DOHH2 (cell line): ENCODE data around the gene JUN.

Source experiments
- CTCF ChIP-seq: fragments of 200-600 bp; sonication (generic); IDR thresholded peaks from one replicate; pipeline ENCODE4 v1.5.1; 2014; ENCODE audit warnings: antibody characterized with exemption, mild to moderate bottlenecking, low read depth, low read length; ENCODE audit not compliant: poor library complexity, severe bottlenecking
- EZH2phosphoT487 ChIP-seq: fragments of 200-600 bp; sonication (generic); IDR thresholded peaks from 2 replicates; pipeline ENCODE4 v1.6.1; 2017; ENCODE audit warnings: borderline replicate concordance, mild to moderate bottlenecking, antibody characterized with exemption, low read length, moderate library complexity, mixed read lengths

DNA sequence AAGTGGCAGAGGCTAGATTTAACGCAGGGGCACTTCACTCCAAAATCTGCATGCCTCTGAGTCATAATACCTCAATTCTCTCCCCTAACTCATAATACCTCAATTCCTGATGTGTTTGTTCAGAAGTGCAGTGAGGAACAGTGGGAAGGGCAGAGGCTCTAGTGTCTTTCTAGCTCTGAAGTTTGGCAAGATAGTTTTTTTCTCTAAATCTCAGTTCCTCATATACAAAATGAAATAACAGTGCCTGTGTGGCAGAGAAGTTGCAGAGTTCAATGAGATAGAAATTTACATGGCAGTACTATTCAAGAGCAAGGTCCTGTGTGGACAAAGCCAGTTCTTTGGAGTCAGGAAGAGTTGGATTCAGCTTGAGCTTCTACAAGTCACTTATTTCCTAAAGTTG, 9.8 kb downstream of the JUN start:
- TF ChIP-seq CTCF: no peak
- no peak for TF ChIP-seq EZH2phosphoT487
